ENCODE data around the gene ZBTB25. TPM values are rescaled to one million over a fixed set of nuclear protein-coding genes. Genes with fewer than 3 reads are reported as not detected.
A peak's percentile ranks its signal among the peaks of the same experiment; 100 is the strongest.

The ZBTB25 gene
- total and polyA plus RNA-seq, 4 experiments from 2014 or later, result 34.0 to 87.5 (median 60.4) TPM

- H3K4me1 ChIP-seq (ENCODE audit: insufficient read depth, low read length), result peaks cover 24% of the 10 kb centered on the region
- H3K4me3 ChIP-seq (ENCODE audit: low read length in 2 of 2), result no peak overlapping the region
- no peaks in the 10 kb centered on the region for H3K36me3 ChIP-seq (ENCODE audit: insufficient read depth, low read length)
- no peaks in the 10 kb centered on the region for H3K27me3 ChIP-seq (ENCODE audit: insufficient read depth, low read length)
- H3K4me3 Mint-ChIP-seq, result peak overlapping the region; percentile 77 to 99 (median 94)
- ChIA-PET POLR2A (ENCODE audit: partially characterized antibody) (interaction anchor here (1.4 to 5.9 kb wide), 2 partner anchors 39 to 205 kb away, joined by 3 to 75 read pairs; partner anchors contain the start of genes ZBTB1 and ZBTB25), CTCF (ENCODE audit: partially characterized antibody) (interaction anchor here (0.8 to 5.7 kb wide), 6 partner anchors 11 to 200 kb away, joined by 3 to 40 read pairs (median 4); no protein-coding TSS in a partner anchor)
- H3K36me3 Mint-ChIP-seq, result peaks cover 0 to 5% of the 10 kb centered on the region in 2 donors
- H3K9me3 ChIP-seq (ENCODE audit: control insufficient read depth in 1 of 2, low read length in 2 of 2), result no peaks in the 10 kb centered on the region
- no peak overlapping the region for H3K27ac ChIP-seq (ENCODE audit: low read depth, low read length)
- H3K4me1 Mint-ChIP-seq, result peaks cover 12 to 39% (median 29%) of the 10 kb centered on the region in 4 donors
- H3K9me3 Mint-ChIP-seq, result peaks cover 0 to 19% (median 3%) of the 10 kb centered on the region in 8 donors
- H3K27me3 Mint-ChIP-seq, result peaks cover 0 to 3% of the 10 kb centered on the region in 2 donors
- intact Hi-C loops (cut with micrococcal nuclease), result loop anchor here (2.0 to 5.0 kb wide), 2 partner anchors 349 to 1000 kb away; partner anchors contain the start of gene PPP2R5E
- H3K27ac Mint-ChIP-seq, result peak overlapping the region in 3 of 7 donors; percentile 16 to 90 (median 86)
- DNase-seq, result no peak
Observed at GRCh38 chr14:64542836-64543201, 39.2 kb upstream of the ZBTB25 start.

- H3K36me3 Mint-ChIP-seq, result peaks cover 0 to 5% of the 10 kb centered on the region in 2 donors
- peak overlapping the region in 1 of 2 donors; percentile 38 for H3K4me3 ChIP-seq (ENCODE audit: low read length in 2 of 2)
Observed at GRCh38 chr14:64541972-64542835, 38.6 kb upstream of the ZBTB25 start.

GRCh38 chr14:64541261-64541971 is 37.8 kb upstream of the ZBTB25 start:
- H3K4me3 Mint-ChIP-seq, result peak overlapping the region; percentile 92 to 99 (median 96)
- Histone ChIP-seq H3K27me3 (ENCODE audit: insufficient read depth, low read length) (no peaks in the 10 kb centered on the region), H3K36me3 (ENCODE audit: insufficient read depth, low read length) (no peaks in the 10 kb centered on the region), H3K9me3 (ENCODE audit: control insufficient read depth in 1 of 2, low read length in 2 of 2) (no peaks in the 10 kb centered on the region), H3K4me1 (ENCODE audit: insufficient read depth, low read length) (peaks cover 24% of the 10 kb centered on the region), H3K27ac (ENCODE audit: low read depth, low read length) (no peak overlapping the region), H3K4me3 (ENCODE audit: low read length in 2 of 2) (peak overlapping the region; percentile 65 to 86)
- H3K27me3 Mint-ChIP-seq, result peaks cover 0 to 3% of the 10 kb centered on the region in 2 donors
- peaks cover 0 to 19% (median 3%) of the 10 kb centered on the region in 8 donors for H3K9me3 Mint-ChIP-seq
- H3K27ac Mint-ChIP-seq, result peak overlapping the region in 5 of 7 donors; percentile 42 to 94 (median 87)
- ChIA-PET CTCF (ENCODE audit: partially characterized antibody) (interaction anchor here (1.1 to 5.7 kb wide), 4 partner anchors 9 to 198 kb away, joined by 5 to 40 read pairs (median 8); no protein-coding TSS in a partner anchor), POLR2A (ENCODE audit: partially characterized antibody) (interaction anchor here (1.4 to 5.9 kb wide), 4 partner anchors 9 to 203 kb away, joined by 3 to 75 read pairs (median 10); partner anchors contain the start of genes PPP1R36, ZBTB1 and ZBTB25)
- peaks cover 0 to 5% of the 10 kb centered on the region in 2 donors for H3K36me3 Mint-ChIP-seq
- intact Hi-C loops (cut with micrococcal nuclease), result loop anchor here (2.0 to 5.0 kb wide), 2 partner anchors 351 to 445 kb away; partner anchors contain the start of gene FNTB
- peak in 3 of 5 donors; percentile 17 for DNase-seq
- H3K4me1 Mint-ChIP-seq, result peaks cover 12 to 39% (median 29%) of the 10 kb centered on the region in 4 donors

More at GRCh38 chr14:64541972-64542835, 38.6 kb upstream of the ZBTB25 start:
- ChIA-PET POLR2A (ENCODE audit: partially characterized antibody) (interaction anchor here (1.4 to 5.9 kb wide), 4 partner anchors 9 to 204 kb away, joined by 3 to 75 read pairs (median 10); partner anchors contain the start of genes PPP1R36, ZBTB1 and ZBTB25), CTCF (ENCODE audit: partially characterized antibody) (interaction anchor here (0.8 to 5.7 kb wide), 6 partner anchors 9 to 198 kb away, joined by 3 to 40 read pairs (median 6); no protein-coding TSS in a partner anchor)
- Histone ChIP-seq H3K36me3 (ENCODE audit: insufficient read depth, low read length) (no peaks in the 10 kb centered on the region), H3K9me3 (ENCODE audit: control insufficient read depth in 1 of 2, low read length in 2 of 2) (no peaks in the 10 kb centered on the region), H3K4me1 (ENCODE audit: insufficient read depth, low read length) (peaks cover 24% of the 10 kb centered on the region), H3K27me3 (ENCODE audit: insufficient read depth, low read length) (no peaks in the 10 kb centered on the region), H3K27ac (ENCODE audit: low read depth, low read length) (no peak overlapping the region)
- Mint-ChIP-seq H3K4me1 (peaks cover 12 to 39% (median 29%) of the 10 kb centered on the region in 4 donors), H3K9me3 (peaks cover 0 to 19% (median 3%) of the 10 kb centered on the region in 8 donors), H3K27me3 (peaks cover 0 to 3% of the 10 kb centered on the region in 2 donors), H3K4me3 (peak overlapping the region; percentile 77 to 99 (median 94)), H3K27ac (peak overlapping the region in 6 of 7 donors; percentile 68 to 90 (median 80))
- intact Hi-C loops (cut with micrococcal nuclease), result loop anchor here (2.0 to 5.0 kb wide), 3 partner anchors 350 to 999 kb away; partner anchors contain the start of genes FNTB and PPP2R5E
- DNase-seq, result peak in 2 of 5 donors; percentile 17 to 19

GRCh38 chr14:64540208-64541202 is 36.9 kb upstream of the ZBTB25 start, which contains the start of gene HSPA2:
Gene HSPA2, plus strand, starts transcription at chr14:64540741. Its CDS starts 109 bp downstream, at chr14:64540850.
- ChIA-PET CTCF (ENCODE audit: partially characterized antibody) (interaction anchor here (0.5 to 5.7 kb wide), 13 partner anchors 10 to 351 kb away, joined by 3 to 40 read pairs (median 3); partner anchors contain the start of gene AKAP5), POLR2A (ENCODE audit: partially characterized antibody) (interaction anchor here (0.5 to 5.9 kb wide), 15 partner anchors 8 to 374 kb away, joined by 3 to 75 read pairs (median 4); partner anchors contain the start of genes CHURC1, MTHFD1, PPP1R36 and ZBTB1)
- Histone ChIP-seq H3K4me1 (ENCODE audit: insufficient read depth, low read length) (peaks cover 24% of the 10 kb centered on the region), H3K27me3 (ENCODE audit: insufficient read depth, low read length) (no peaks in the 10 kb centered on the region), H3K36me3 (ENCODE audit: insufficient read depth, low read length) (no peaks in the 10 kb centered on the region), H3K4me3 (ENCODE audit: low read length in 2 of 2) (peak within 1 kb of the TSS; percentile 65 to 86), H3K9me3 (ENCODE audit: control insufficient read depth in 1 of 2, low read length in 2 of 2) (no peaks in the 10 kb centered on the region), H3K27ac (ENCODE audit: low read depth, low read length) (peak within 1 kb of the TSS; percentile 43)
- Mint-ChIP-seq H3K4me1 (peaks cover 12 to 39% (median 29%) of the 10 kb centered on the region in 4 donors), H3K27ac (peak within 1 kb of the TSS; percentile 86 to 98 (median 90)), H3K4me3 (peak within 1 kb of the TSS; percentile 92 to 99 (median 96)), H3K27me3 (peaks cover 0 to 3% of the 10 kb centered on the region in 2 donors), H3K36me3 (peaks cover 0 to 5% of the 10 kb centered on the region in 2 donors), H3K9me3 (peaks cover 0 to 19% (median 3%) of the 10 kb centered on the region in 8 donors)
- intact Hi-C loops (cut with micrococcal nuclease), result loop anchor here (1.0 to 5.0 kb wide), 5 partner anchors 9 to 446 kb away; partner anchors contain the start of genes FNTB and PPP1R36
- peak; percentile 92 to 94 (median 94) for DNase-seq

GRCh38 chr14:64536488-64537245 is 33.0 kb upstream of the ZBTB25 start:
- Histone ChIP-seq H3K9me3 (ENCODE audit: control insufficient read depth in 1 of 2, low read length in 2 of 2) (no peaks in the 10 kb centered on the region), H3K4me3 (ENCODE audit: low read length in 2 of 2) (no peak overlapping the region), H3K4me1 (ENCODE audit: insufficient read depth, low read length) (peaks cover 17% of the 10 kb centered on the region), H3K27me3 (ENCODE audit: insufficient read depth, low read length) (no peaks in the 10 kb centered on the region), H3K36me3 (ENCODE audit: insufficient read depth, low read length) (no peaks in the 10 kb centered on the region), H3K27ac (ENCODE audit: low read depth, low read length) (no peak overlapping the region)
- intact Hi-C loops (cut with micrococcal nuclease), result no loop called here
- Mint-ChIP-seq H3K27me3 (peaks cover 0 to 3% of the 10 kb centered on the region in 2 donors), H3K27ac (peak overlapping the region in 1 of 7 donors; percentile 17), H3K4me1 (peaks cover 6 to 26% (median 18%) of the 10 kb centered on the region in 4 donors), H3K36me3 (peaks cover 0 to 5% of the 10 kb centered on the region in 2 donors), H3K9me3 (peaks cover 0 to 15% (median 3%) of the 10 kb centered on the region in 8 donors), H3K4me3 (peak overlapping the region in 3 of 8 donors; percentile 10 to 41 (median 17))
- ChIA-PET CTCF (ENCODE audit: partially characterized antibody) (interaction anchor here (0.6 to 1.2 kb wide), 2 partner anchors 13 to 116 kb away, joined by 3 read pairs; partner anchors contain the start of gene PPP1R36), POLR2A (ENCODE audit: partially characterized antibody) (interaction anchor here (0.9 kb wide), 1 partner anchor 14 kb away, joined by 3 read pairs; no protein-coding TSS in a partner anchor)
- DNase-seq, result no peak
